ENCODE results near the gene MICU1. TPM values are rescaled to one million over a fixed set of nuclear protein-coding genes. Genes with fewer than 3 reads are reported as not detected.

MICU1 gene
- total RNA-seq, 1 donor from 2014 or later = 37.2 TPM

GRCh38 chr10:72499701-72500100, 126.2 kb downstream of the MICU1 start:
- no peaks in the 10 kb centered on the region for H3K27me3 ChIP-seq (ENCODE audit: control insufficient read depth, insufficient read depth, low read length)
- H3K36me3 ChIP-seq (ENCODE audit: control insufficient read depth, insufficient read depth, low read length) = no peaks in the 10 kb centered on the region
- no peak for DNase-seq (ENCODE audit: low read depth)
- TF ChIP-seq CTCF (IDR thresholded peaks at IDR 0.05; ENCODE audit: insufficient read depth, low read length, poor library complexity, severe bottlenecking) = no peak
- H3K4me3 ChIP-seq (ENCODE audit: low read depth, low read length) = no peak overlapping the region

GRCh38 chr10:72490951-72491350, 134.9 kb downstream of the MICU1 start:
- no peak for DNase-seq (ENCODE audit: low read depth)
- no peak overlapping the region for H3K4me3 ChIP-seq (ENCODE audit: low read depth, low read length)
- no peak for TF ChIP-seq CTCF (IDR thresholded peaks at IDR 0.05; ENCODE audit: insufficient read depth, low read length, poor library complexity, severe bottlenecking)
- no peaks in the 10 kb centered on the region for H3K36me3 ChIP-seq (ENCODE audit: control insufficient read depth, insufficient read depth, low read length)
- H3K27me3 ChIP-seq (ENCODE audit: control insufficient read depth, insufficient read depth, low read length) = no peaks in the 10 kb centered on the region

GRCh38 chr10:72487521-72487920, 138.4 kb downstream of the MICU1 start:
- no peaks in the 10 kb centered on the region for H3K27me3 ChIP-seq (ENCODE audit: control insufficient read depth, insufficient read depth, low read length)
- DNase-seq (ENCODE audit: low read depth) = no peak
- TF ChIP-seq CTCF (IDR thresholded peaks at IDR 0.05; ENCODE audit: insufficient read depth, low read length, poor library complexity, severe bottlenecking) = no peak
- H3K4me3 ChIP-seq (ENCODE audit: low read depth, low read length) = no peak overlapping the region
- no peaks in the 10 kb centered on the region for H3K36me3 ChIP-seq (ENCODE audit: control insufficient read depth, insufficient read depth, low read length)

- Histone ChIP-seq H3K4me3 (ENCODE audit: low read depth, low read length) (no peak overlapping the region), H3K27me3 (ENCODE audit: control insufficient read depth, insufficient read depth, low read length) (no peaks in the 10 kb centered on the region), H3K36me3 (ENCODE audit: control insufficient read depth, insufficient read depth, low read length) (no peaks in the 10 kb centered on the region)
- DNase-seq (ENCODE audit: low read depth) = no peak
- no peak for TF ChIP-seq CTCF (IDR thresholded peaks at IDR 0.05; ENCODE audit: insufficient read depth, low read length, poor library complexity, severe bottlenecking)
Measured at GRCh38 chr10:72487116-72487515, 138.8 kb downstream of the MICU1 start.

DNA sequence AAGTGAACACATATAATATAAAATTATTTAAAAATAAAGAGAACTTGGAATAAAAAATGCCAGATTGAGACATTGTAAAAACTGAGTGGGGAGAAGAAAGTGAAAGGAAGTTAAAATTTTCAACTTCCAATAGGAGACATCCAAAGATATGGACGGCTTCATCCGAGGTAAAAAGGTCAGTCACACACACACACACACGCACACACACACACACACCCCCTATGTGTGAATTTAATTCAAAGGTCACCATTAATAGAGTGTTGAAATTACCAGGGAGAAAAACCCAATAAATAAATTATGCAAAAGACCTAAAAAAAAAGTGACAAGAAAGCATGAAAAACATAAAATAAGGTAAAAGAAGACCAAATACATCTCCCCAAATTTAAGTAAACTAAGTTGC, 140.2 kb downstream of the MICU1 start:
- TF ChIP-seq CTCF (IDR thresholded peaks at IDR 0.05; ENCODE audit: insufficient read depth, low read length, poor library complexity, severe bottlenecking) = no peak
- DNase-seq (ENCODE audit: low read depth) = no peak
- Histone ChIP-seq H3K4me3 (ENCODE audit: low read depth, low read length) (no peak overlapping the region), H3K27me3 (ENCODE audit: control insufficient read depth, insufficient read depth, low read length) (no peaks in the 10 kb centered on the region), H3K36me3 (ENCODE audit: control insufficient read depth, insufficient read depth, low read length) (no peaks in the 10 kb centered on the region)

GRCh38 chr10:72484521-72484920, 141.4 kb downstream of the MICU1 start:
- no peak overlapping the region for H3K4me3 ChIP-seq (ENCODE audit: low read depth, low read length)
- no peak for DNase-seq (ENCODE audit: low read depth)
- no peaks in the 10 kb centered on the region for H3K36me3 ChIP-seq (ENCODE audit: control insufficient read depth, insufficient read depth, low read length)
- no peaks in the 10 kb centered on the region for H3K27me3 ChIP-seq (ENCODE audit: control insufficient read depth, insufficient read depth, low read length)
- no peak for TF ChIP-seq CTCF (IDR thresholded peaks at IDR 0.05; ENCODE audit: insufficient read depth, low read length, poor library complexity, severe bottlenecking)
